DLD1 (cell line): ENCODE results near the gene PTPRD.

ENCODE experiments used
- in situ Hi-C: cut with HindIII; loops from 2 replicates; pipeline ENCODE4 v1.10.0; 2017; ENCODE audit warnings: low sequenced_read_pairs

PTPRD gene

DNA sequence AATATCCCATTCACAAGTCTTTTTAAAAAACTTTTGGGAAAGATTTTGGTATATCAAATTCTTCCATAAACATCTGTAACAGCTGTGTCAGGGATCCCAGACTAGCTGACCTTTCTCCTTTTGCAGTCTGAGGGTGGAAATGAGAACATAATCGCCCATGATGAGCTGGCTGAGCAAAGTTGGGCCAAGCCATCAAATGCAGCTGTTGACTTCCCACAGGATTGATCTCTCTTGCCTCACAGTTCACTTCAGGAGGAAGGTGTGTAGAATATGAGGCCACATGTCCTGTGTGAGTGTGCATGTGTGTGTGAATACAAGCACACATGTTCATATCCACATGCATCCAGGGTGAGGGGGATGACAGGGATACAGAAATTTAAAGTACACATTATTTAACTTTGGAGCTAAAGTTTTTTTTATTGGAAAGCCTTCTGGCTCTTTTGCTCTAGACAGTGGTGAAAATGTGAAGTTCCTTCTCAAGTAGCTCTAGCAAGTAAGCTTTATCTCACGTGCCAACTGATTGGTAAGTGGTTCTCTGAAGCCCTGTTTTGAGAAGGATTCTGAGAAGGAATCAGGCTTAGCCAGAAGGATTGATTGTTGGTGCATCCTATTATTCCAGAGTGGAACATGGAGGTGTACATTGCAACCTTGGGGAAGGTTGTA lies 2344.5 kb downstream of the PTPRD start:
- in situ Hi-C loops = no loop called here

DNA sequence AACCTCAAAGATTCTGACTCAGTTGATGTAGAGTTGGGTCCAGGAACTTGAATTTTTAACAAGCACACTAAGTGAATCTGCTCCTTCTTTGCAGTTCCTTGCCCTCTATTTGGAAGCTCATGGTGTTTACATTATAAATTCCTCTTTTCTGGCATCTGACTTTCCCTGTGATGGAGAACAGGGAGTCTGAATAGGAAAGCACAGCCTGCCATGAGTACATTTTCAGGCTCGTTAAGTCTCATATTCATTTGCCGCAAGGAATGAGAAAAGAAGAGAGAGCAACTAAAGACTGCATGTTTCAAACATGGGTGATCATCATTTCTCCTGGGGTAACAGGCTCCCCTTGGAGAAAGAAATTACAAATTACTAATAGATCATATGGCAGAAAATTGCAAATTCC lies 2345.2 kb downstream of the PTPRD start:
- in situ Hi-C loops = no loop called here

DNA sequence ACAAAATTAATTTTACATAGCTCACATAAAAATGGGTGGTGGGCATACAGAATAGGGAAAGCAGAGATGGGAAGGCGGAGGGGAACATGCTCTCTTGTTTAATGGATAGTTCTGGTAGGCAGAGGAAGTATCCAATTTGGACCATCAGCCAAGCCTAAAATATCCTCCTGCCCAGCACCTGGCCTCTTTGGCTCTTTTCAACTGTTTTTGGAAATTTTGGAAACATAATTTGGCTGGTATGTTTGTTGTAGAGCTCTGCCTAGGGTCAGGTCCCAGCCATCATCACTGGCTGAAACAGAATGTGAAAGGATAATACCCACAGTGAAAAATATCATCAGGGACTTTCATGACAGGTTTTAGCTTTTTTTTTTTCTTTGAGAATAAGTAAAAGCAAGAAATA lies 2345.9 kb downstream of the PTPRD start:
- in situ Hi-C loops = no loop called here

DNA sequence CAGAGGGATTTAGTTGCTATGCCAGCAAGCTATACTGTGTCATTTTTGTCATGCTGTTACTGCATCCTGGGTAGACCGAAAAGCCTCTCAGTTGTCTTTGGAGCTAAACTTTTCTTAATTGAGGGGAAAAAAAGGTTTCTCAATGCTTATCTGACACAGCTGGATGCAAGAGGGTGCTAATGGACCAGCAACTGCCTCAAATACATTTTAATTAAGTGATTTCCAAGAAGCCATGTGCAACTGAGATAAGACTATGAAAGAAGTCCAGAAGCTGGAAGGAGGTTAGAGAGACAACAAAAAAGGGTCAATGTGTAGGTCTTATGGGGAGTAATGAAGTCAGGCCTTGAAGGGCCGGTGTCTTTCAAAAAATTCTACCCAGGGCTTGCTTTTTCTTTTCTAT lies 2347.5 kb downstream of the PTPRD start:
- in situ Hi-C loops = no loop called here
